OCI-LY7 (cell line): Measurements from ENCODE around the gene MTG2.

ENCODE experiments used
- CTCF ChIP-seq: fragments of 200-600 bp; sonication (generic); conservative IDR thresholded peaks from 2 replicates; pipeline ENCODE4 v1.5.1; 2014; ENCODE audit warnings: mild to moderate bottlenecking, antibody characterized with exemption, low read length, moderate library complexity, mixed read lengths
- EZH2phosphoT487 ChIP-seq: fragments of 200-600 bp; sonication (generic); IDR thresholded peaks from 2 replicates; pipeline ENCODE4 v1.6.1; 2018; ENCODE audit warnings: low read depth, borderline replicate concordance, mild to moderate bottlenecking, mixed run types, antibody characterized with exemption, low read length, moderate library complexity, mixed read lengths

GRCh38 chr20:62224113-62224855 lies 41.5 kb downstream of the MTG2 start:
- TF ChIP-seq CTCF: no peak
- no peak for TF ChIP-seq EZH2phosphoT487
